GM10248 (cell line): Measurements from ENCODE around the gene SMCHD1.
A peak's percentile ranks its signal among the peaks of the same experiment; 100 is the strongest.

Experiments
- CTCF ChIA-PET: fragments of 300-600 bp; sonication (Branson Sonifier 250); formaldehyde crosslinking; extraction: SDS; loops from one replicate; lab custom pipeline; 2021; ENCODE audit warnings: antibody characterized with exemption; lab: Yijun Ruan, JAX
- POLR2A ChIA-PET: fragments of 350-650 bp; sonication (Branson Sonifier 250); formaldehyde crosslinking; extraction: SDS; loops from one replicate; lab custom pipeline; 2020; ENCODE audit warnings: antibody characterized with exemption; lab: Yijun Ruan, JAX
- DNase-seq: peaks from one replicate; pipeline ENCODE4 v3.0.0; 2012; ENCODE audit errors: extremely low spot score
- CTCF ChIP-seq: IDR thresholded peaks from 2 replicates; pipeline ENCODE4 v1.5.1; 2012; ENCODE audit warnings: mild to moderate bottlenecking, low read depth; ENCODE audit errors: extremely low read depth, missing control alignments, control extremely low read depth

SMCHD1 gene

GRCh38 chr18:2641638-2642037, 13.9 kb upstream of the SMCHD1 start:
- no peak for TF ChIP-seq CTCF
- DNase-seq: peak; percentile 72
- ChIA-PET CTCF (interaction anchor here (0.9 to 2.2 kb wide), 3 partner anchors 9 to 135 kb away, joined by 3 to 11 read pairs (median 8); no protein-coding TSS in a partner anchor), POLR2A (no interaction called here)

DNA sequence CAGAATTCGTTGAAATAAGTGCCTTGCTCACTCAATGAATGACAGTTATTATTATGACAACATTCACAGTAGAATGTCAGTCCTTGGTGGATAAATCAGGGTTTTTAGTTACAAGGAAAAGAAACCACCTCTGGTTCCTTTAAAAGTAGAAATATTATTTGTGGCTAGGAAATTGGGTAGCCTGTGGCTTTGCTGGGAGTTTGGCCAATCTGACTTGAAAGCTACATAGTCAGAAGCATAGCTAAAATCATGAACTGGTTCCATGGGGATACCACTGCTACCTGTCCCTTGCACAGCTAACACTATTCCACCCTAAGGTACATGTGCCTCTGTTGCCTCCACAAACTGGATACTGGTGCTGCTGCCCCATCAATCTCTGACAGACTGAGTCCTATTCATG, 12.8 kb upstream of the SMCHD1 start:
- no peak for TF ChIP-seq CTCF

GRCh38 chr18:2644535-2644934, 11.0 kb upstream of the SMCHD1 start:
- ChIA-PET POLR2A (no interaction called here), CTCF (no interaction called here)
- no peak for TF ChIP-seq CTCF

More for the DNA sequence above, 12.8 kb upstream of the SMCHD1 start:
- POLR2A ChIA-PET: no interaction called here
- DNase-seq: no peak
- CTCF ChIA-PET: interaction anchor here (2.1 to 2.2 kb wide), 2 partner anchors 8 to 10 kb away, joined by 8 to 11 read pairs; no protein-coding TSS in a partner anchor

GRCh38 chr18:2651981-2652380, 3.5 kb upstream of the SMCHD1 start:
- no peak for TF ChIP-seq CTCF
- DNase-seq: no peak
- ChIA-PET CTCF (interaction anchor here (0.5 to 2.7 kb wide), 2 partner anchors 10 to 49 kb away, joined by 3 to 11 read pairs; no protein-coding TSS in a partner anchor), POLR2A (no interaction called here)

More at GRCh38 chr18:2644535-2644934, 11.0 kb upstream of the SMCHD1 start:
- DNase-seq: no peak

DNA sequence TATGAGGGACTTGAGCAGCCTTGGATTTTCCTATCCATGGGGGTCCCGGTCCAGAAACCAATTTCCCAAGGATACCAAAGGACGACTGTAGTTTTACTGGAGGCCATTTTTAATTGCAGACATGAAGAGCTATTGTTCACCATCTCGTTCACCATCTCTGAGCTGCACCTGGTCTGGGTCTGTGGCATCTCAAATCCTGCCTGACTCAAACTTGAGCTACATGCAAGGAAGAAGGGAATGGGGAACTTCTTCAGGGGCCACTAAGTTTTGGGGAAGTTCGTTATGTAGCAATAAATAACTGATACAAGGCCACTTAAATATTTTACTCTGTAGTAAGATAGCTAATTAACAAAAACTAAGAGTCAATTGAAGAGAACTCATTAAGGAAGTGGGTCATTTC, 2.1 kb upstream of the SMCHD1 start:
- DNase-seq: no peak
- TF ChIP-seq CTCF: no peak
- POLR2A ChIA-PET: interaction anchor here (0.5 kb wide), 1 partner anchor 365 kb away, joined by 4 read pairs; no protein-coding TSS in a partner anchor
- CTCF ChIA-PET: interaction anchor here (0.9 to 2.2 kb wide), 2 partner anchors 11 to 55 kb away, joined by 3 to 8 read pairs; no protein-coding TSS in a partner anchor

DNA sequence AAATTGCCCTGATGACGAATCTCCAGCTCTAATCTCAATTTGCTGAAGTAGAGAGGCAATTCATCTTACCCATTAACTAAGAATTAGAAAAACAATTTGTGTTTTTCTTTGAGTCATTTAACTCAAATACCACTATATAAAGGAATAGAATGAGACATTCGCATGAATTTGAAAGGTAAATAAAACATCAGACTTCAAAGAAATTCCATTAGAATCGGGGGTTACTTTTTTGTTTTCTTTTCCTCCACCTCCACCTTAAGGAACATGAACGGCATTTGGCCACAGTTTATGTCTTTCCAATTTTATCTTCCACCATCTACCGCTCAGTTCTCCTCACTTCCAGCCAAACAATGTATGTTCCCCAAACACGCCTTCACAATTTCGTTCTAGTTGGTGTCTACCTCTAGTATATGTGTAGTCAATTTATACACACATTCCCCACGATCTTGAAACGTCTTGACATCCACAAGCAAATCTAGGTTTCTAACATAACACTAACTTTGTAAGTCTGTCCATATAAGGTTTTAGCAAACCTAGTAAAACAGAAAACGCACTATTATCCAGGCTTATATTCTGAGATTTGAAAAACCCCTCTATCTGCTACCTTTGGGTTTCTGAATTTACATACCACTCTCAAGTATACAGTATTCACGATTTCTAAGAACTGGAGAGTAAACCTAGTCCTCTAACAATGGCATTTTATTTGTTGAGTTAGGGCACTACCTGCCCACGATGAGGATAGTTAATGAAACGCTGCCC, 1.2 kb upstream of the SMCHD1 start:
- CTCF ChIA-PET: interaction anchor here (0.9 to 2.9 kb wide), 3 partner anchors 12 to 80 kb away, joined by 3 to 9 read pairs (median 8); no protein-coding TSS in a partner anchor
- POLR2A ChIA-PET: interaction anchor here (0.5 to 0.6 kb wide), 2 partner anchors 81 to 364 kb away, joined by 3 to 4 read pairs; no protein-coding TSS in a partner anchor
- no peak for DNase-seq
- no peak for TF ChIP-seq CTCF
